H1 (cell line): ENCODE measurements around the gene FZD4. TPM values are rescaled to one million over a fixed set of nuclear protein-coding genes. Genes with fewer than 3 reads are reported as not detected.

ENCODE experiments used
- CTCF ChIA-PET: fragments of 300-600 bp; sonication (Branson Sonifier 250); formaldehyde crosslinking; loops from one replicate; lab custom pipeline; 2021; ENCODE audit not compliant: partially characterized antibody; lab: Charles Lee
- POLR2A ChIA-PET: fragments of 300-600 bp; sonication (Branson Sonifier 250); formaldehyde crosslinking; loops from one replicate; lab custom pipeline; 2021; ENCODE audit warnings: inconsistent platforms; ENCODE audit not compliant: partially characterized antibody; lab: Charles Lee
- DNase-seq, 2 experiments: peaks; one replicate each; pipeline versions ENCODE4 v3.0.0 to v3.0.0-alpha.2; 2010 to 2022; ENCODE audit warnings: low spot score in 2 of 2, low read depth in 1 of 2, mixed read lengths in 1 of 2
- FAIRE-seq: peaks from 2 replicates; lab custom pipeline; 2011; peaks lifted over from hg19 to GRCh38; lab: Jason Lieb, UNC
- H2AFZ ChIP-seq: 2 replicates; pipeline ENCODE4 v1.8.1; 2012; ENCODE audit warnings: low read length, inconsistent platforms
- H2AK5ac ChIP-seq: 2 replicates; pipeline ENCODE4 v1.6.1; 2013; ENCODE audit warnings: low read depth, low read length
- H2BK120ac ChIP-seq: replicated peaks from 2 replicates; pipeline ENCODE3; 2013; ENCODE audit warnings: low read depth, low read length, inconsistent platforms
- H2BK12ac ChIP-seq: 2 replicates; pipeline ENCODE4 v1.6.1; 2013; ENCODE audit warnings: low read depth, low read length
- H2BK15ac ChIP-seq: 2 replicates; pipeline ENCODE4 v1.6.1; 2013; ENCODE audit warnings: low read length
- H2BK20ac ChIP-seq: 2 replicates; pipeline ENCODE4 v1.6.1; 2013; ENCODE audit warnings: low read length
- H2BK5ac ChIP-seq: 2 replicates; pipeline ENCODE4 v1.6.1; 2013; ENCODE audit warnings: low read depth, low read length
- H3K14ac ChIP-seq: 2 replicates; pipeline ENCODE4 v1.6.1; 2013; ENCODE audit warnings: inconsistent platforms; ENCODE audit not compliant: insufficient read length
- H3K18ac ChIP-seq: 2 replicates; pipeline ENCODE4 v1.6.1; 2013; ENCODE audit warnings: low read length; ENCODE audit errors: extremely low read depth
- H3K23ac ChIP-seq: 2 replicates; pipeline ENCODE4 v1.6.1; 2013; ENCODE audit warnings: inconsistent platforms; ENCODE audit not compliant: insufficient read length
- H3K23me2 ChIP-seq: 2 replicates; pipeline ENCODE4 v1.6.1; 2013; ENCODE audit warnings: low read depth, low read length
- H3K27ac ChIP-seq: 2 replicates; pipeline ENCODE4 v1.6.1; 2011; ENCODE audit warnings: low read depth, low read length, inconsistent platforms
- H3K27me3 ChIP-seq, 4 experiments: replicated peaks in 1 of 4; 1 replicate in 1 of 4; 2 replicates in 3 of 4; pipeline versions ENCODE4 v1.6.1 to v1.8.1; 2011 to 2013; ENCODE audit warnings: low read length in 3 of 4, mild to moderate bottlenecking in 3 of 4, inconsistent platforms in 2 of 4, mixed read lengths in 2 of 4, moderate library complexity in 1 of 4; ENCODE audit not compliant: control insufficient read depth in 3 of 4, insufficient read depth in 3 of 4; ENCODE audit errors: extremely low read depth in 1 of 4
- H3K36me3 ChIP-seq, 4 experiments: 2 replicates each; pipeline versions ENCODE4 v1.6.1 to v1.8.1; 2011 to 2013; ENCODE audit warnings: mild to moderate bottlenecking in 4 of 4, low read length in 3 of 4, moderate library complexity in 2 of 4, control low read depth in 1 of 4, inconsistent platforms in 1 of 4; ENCODE audit not compliant: insufficient read depth in 4 of 4, control insufficient read depth in 2 of 4
- H3K4ac ChIP-seq: replicated peaks from 2 replicates; pipeline ENCODE3; 2013; ENCODE audit warnings: low read length, low read depth, mixed read lengths, inconsistent platforms; ENCODE audit not compliant: insufficient read length
- H3K4me1 ChIP-seq, 4 experiments: replicated peaks in 1 of 4; 1 replicate in 1 of 4; 2 replicates in 3 of 4; pipeline versions ENCODE4 v1.6.1 to v1.8.1; 2011 to 2013; ENCODE audit warnings: low read length in 3 of 4, inconsistent platforms in 2 of 4, mixed read lengths in 1 of 4; ENCODE audit not compliant: insufficient read depth in 4 of 4, control insufficient read depth in 3 of 4
- H3K4me2 ChIP-seq, 2 experiments: 2 replicates each; pipeline versions ENCODE4 v1.6.1 to v1.8.1; 2011 to 2013; ENCODE audit warnings: low read depth in 2 of 2, low read length in 2 of 2, control low read depth in 1 of 2, inconsistent platforms in 1 of 2, mild to moderate bottlenecking in 1 of 2; ENCODE audit not compliant: insufficient read depth in 1 of 2
- H3K4me3 ChIP-seq, 4 experiments: fragments of 200-600, 300-600 bp in 1 of 4; sonication (generic), shearing (Covaris generic), sonication (Bioruptor Twin) in 1 of 4; 2 replicates each; pipeline versions ENCODE4 v1.5.1 to v1.8.1; 2011 to 2016; ENCODE audit warnings: low read length in 4 of 4, low read depth in 3 of 4, control low read depth in 2 of 4, inconsistent platforms in 2 of 4, mild to moderate bottlenecking in 2 of 4, mixed read lengths in 1 of 4, moderate library complexity in 1 of 4; ENCODE audit not compliant: insufficient read depth in 2 of 4; ENCODE audit errors: extremely low read depth in 1 of 4
- H3K56ac ChIP-seq: replicated peaks from 2 replicates; pipeline ENCODE3; 2013; ENCODE audit warnings: low read depth, mild to moderate bottlenecking, mixed read lengths, low read length, inconsistent platforms; ENCODE audit not compliant: insufficient read length
- H3K79me1 ChIP-seq: 2 replicates; pipeline ENCODE4 v1.6.1; 2013; ENCODE audit warnings: low read depth, low read length, control low read depth
- H3K79me2 ChIP-seq, 2 experiments: 2 replicates each; pipeline versions ENCODE4 v1.6.1 to v1.8.1; 2012 to 2013; ENCODE audit warnings: low read length in 2 of 2, mild to moderate bottlenecking in 2 of 2, inconsistent platforms in 1 of 2; ENCODE audit not compliant: insufficient read depth in 2 of 2, control insufficient read depth in 1 of 2
- H3K9ac ChIP-seq, 4 experiments: replicated peaks in 1 of 4; 1 replicate in 1 of 4; 2 replicates in 3 of 4; pipeline versions ENCODE4 v1.6.1 to v1.8.1; 2011 to 2013; ENCODE audit warnings: low read depth in 3 of 4, low read length in 3 of 4, control low read depth in 2 of 4, mild to moderate bottlenecking in 2 of 4, moderate library complexity in 2 of 4, inconsistent platforms in 1 of 4; ENCODE audit errors: extremely low read depth in 1 of 4
- H3K9me3 ChIP-seq, 2 experiments: 2 replicates each; pipeline versions ENCODE4 v1.6.1 to v1.8.1; 2012 to 2013; ENCODE audit warnings: mild to moderate bottlenecking in 2 of 2, moderate library complexity in 2 of 2, control low read depth in 1 of 2, inconsistent platforms in 1 of 2, low read depth in 1 of 2, low read length in 1 of 2, mixed read lengths in 1 of 2; ENCODE audit not compliant: insufficient read depth in 2 of 2
- H4K20me1 ChIP-seq, 2 experiments: replicated peaks in 1 of 2; 2 replicates each; pipeline versions ENCODE3 to v1.8.1; 2011 to 2013; ENCODE audit warnings: inconsistent platforms in 2 of 2, low read length in 2 of 2, mild to moderate bottlenecking in 1 of 2; ENCODE audit not compliant: insufficient read depth in 2 of 2, control insufficient read depth in 1 of 2
- H4K5ac ChIP-seq: 2 replicates; pipeline ENCODE4 v1.6.1; 2013; ENCODE audit warnings: low read length, low read depth, mixed read lengths, inconsistent platforms; ENCODE audit not compliant: insufficient read length
- H4K8ac ChIP-seq: 2 replicates; pipeline ENCODE4 v1.8.0; 2013; ENCODE audit warnings: mild to moderate bottlenecking, moderate library complexity, low read length, inconsistent platforms; ENCODE audit not compliant: insufficient read depth; ENCODE audit errors: extremely low read depth
- H4K91ac ChIP-seq: replicated peaks from 2 replicates; pipeline ENCODE3; 2013; ENCODE audit warnings: low read length, mixed read lengths, inconsistent platforms; ENCODE audit not compliant: insufficient read length
- BRCA1 ChIP-seq: IDR thresholded peaks from 2 replicates; pipeline ENCODE4 v1.6.1; 2012; ENCODE audit warnings: low read depth, low read length, improper control_type of control experiment
- CHD2 ChIP-seq: IDR thresholded peaks from 2 replicates; pipeline ENCODE4 v1.6.1; 2012; ENCODE audit warnings: low read length, improper control_type of control experiment
- CREB1 ChIP-seq: IDR thresholded peaks from 2 replicates; pipeline ENCODE4 v1.6.1; 2012; ENCODE audit warnings: inconsistent platforms
- GABPA ChIP-seq: IDR thresholded peaks from 2 replicates; pipeline ENCODE4 v1.6.1; 2011; ENCODE audit warnings: mild to moderate bottlenecking, low read length, moderate library complexity, borderline replicate concordance; ENCODE audit not compliant: insufficient read depth
- GTF2F1 ChIP-seq: IDR thresholded peaks from 2 replicates; pipeline ENCODE4 v1.6.1; 2012; ENCODE audit warnings: low read depth, low read length, improper control_type of control experiment, borderline replicate concordance
- HDAC6 ChIP-seq: IDR thresholded peaks from one replicate; pipeline ENCODE4 v1.7.1; 2012; ENCODE audit warnings: low read depth, mild to moderate bottlenecking, inconsistent platforms, low read length, moderate library complexity
- RBBP5 ChIP-seq: IDR thresholded peaks from 2 replicates; pipeline ENCODE4 v1.7.1; 2012; ENCODE audit warnings: low read depth, mild to moderate bottlenecking, inconsistent platforms, low read length, moderate library complexity, borderline replicate concordance
- SAP30 ChIP-seq: fragments of 300-600 bp; sonication (generic); IDR thresholded peaks from 2 replicates; pipeline ENCODE4 v1.7.1; 2012; ENCODE audit warnings: low read length, moderate library complexity, mild to moderate bottlenecking, inconsistent platforms; ENCODE audit not compliant: insufficient read depth, insufficient replicate concordance
- TAF1 ChIP-seq: IDR thresholded peaks from 2 replicates; pipeline ENCODE4 v1.6.1; 2011; ENCODE audit warnings: mild to moderate bottlenecking, low read depth, low read length
- TBP ChIP-seq: IDR thresholded peaks from 2 replicates; pipeline ENCODE4 v1.6.1; 2011; ENCODE audit warnings: low read depth, low read length, improper control_type of control experiment
- TCF12 ChIP-seq: IDR thresholded peaks from 2 replicates; pipeline ENCODE4 v1.6.1; 2011; ENCODE audit warnings: low read depth, mild to moderate bottlenecking, low read length
- WGBS, 2 experiments: shearing (Covaris generic) in 1 of 2; methylation state at CpG; one replicate each; pipeline versions ENCODE4 v1.1.6 to v1.1.7; 2013 to 2015; ENCODE audit warnings: low lambda C conversion rate in 2 of 2, mixed read lengths in 2 of 2, inconsistent platforms in 1 of 2, low coverage in 1 of 2, missing lambda C conversion rate in 1 of 2; ENCODE audit not compliant: insufficient replicate concordance in 2 of 2, insufficient coverage in 1 of 2, insufficient read length in 1 of 2; ENCODE audit errors: extremely low coverage in 1 of 2, missing lambda C conversion rate in 1 of 2; 5-methylcytosine and 5-hydroxymethylcytosine counted together
- polyA plus RNA-seq, 7 experiments: library from polyadenylated mRNA; depleted of rRNA in 3 of 7; stranded (reverse) in 5 of 7; unstranded in 2 of 7; fragments of >200 nt in 5 of 7; fragments of 200-250 nt in 2 of 7; gene quantifications; 1 replicate in 5 of 7; 2 replicates in 1 of 7; 4 replicates in 1 of 7; pipeline versions ENCODE4 v1.2.1 to v1.2.3, GENCODE V29; 2011 to 2013; ENCODE audit warnings: missing spikeins in 2 of 7, mixed read lengths in 2 of 7
- total RNA-seq: library from RNA; stranded (reverse); fragmentation: NEBNext Ultra II Directional; extraction: Animal tissue kit (Norgen Biotek cat#: 25700); gene quantifications from 2 replicates; pipeline ENCODE4 v1.2.1, GENCODE V29; 2021
- TF ChIP-seq, protein P1 (sequence below): IDR thresholded peaks from 2 replicates; pipeline ENCODE4 v1.6.1; 2012; ENCODE audit warnings: low read length, inconsistent platforms

The FZD4 gene
- total and polyA plus RNA-seq, 2 of the 8 experiments (the other 6 are each of a cell fraction or from before 2014, with no cell fraction given): 3.1 to 7.1 TPM

DNA sequence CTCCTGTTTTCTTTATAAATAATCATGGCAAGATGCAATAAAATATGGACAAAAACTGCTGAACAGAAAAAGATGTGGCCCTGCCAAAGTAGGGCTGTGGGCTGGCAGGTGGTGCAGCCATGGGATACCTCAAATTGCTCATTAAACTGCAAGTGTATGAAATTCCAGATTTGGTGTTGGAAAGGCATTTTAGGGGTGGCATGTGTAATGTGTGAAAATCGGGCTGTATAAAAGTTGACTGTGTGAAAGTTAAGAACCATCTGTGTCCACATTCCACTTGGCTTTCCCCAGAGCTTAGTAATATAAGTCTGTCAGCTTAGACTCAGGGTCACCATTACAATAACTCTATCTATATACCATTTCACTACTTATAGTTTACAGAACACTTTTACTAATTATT is 34.8 kb upstream of the FZD4 start:
- DNase-seq (no peak), FAIRE-seq (no peak)
- H3K9ac ChIP-seq: no peak overlapping the region
- H2BK12ac ChIP-seq: no peak overlapping the region
- H3K9me3 ChIP-seq: no peaks in the 10 kb centered on the region
- H4K91ac ChIP-seq: no peak overlapping the region
- H3K27me3 ChIP-seq: no peaks in the 10 kb centered on the region
- H4K8ac ChIP-seq: no peak overlapping the region
- 53% methylated on average over 1 of the region's 1 CpG; no CpG with 5 or more reads in 1 of the 2 experiments for WGBS, 2 experiments
- no peaks in the 10 kb centered on the region for H3K36me3 ChIP-seq
- H3K79me1 ChIP-seq: no peaks in the 10 kb centered on the region
- H2AK5ac ChIP-seq: no peak overlapping the region
- ChIA-PET POLR2A (no interaction called here), CTCF (interaction anchor here (0.7 to 1.5 kb wide), 4 partner anchors 28 to 300 kb away, joined by 3 to 4 read pairs (median 3); partner anchors contain the start of gene TMEM135)
- no peak overlapping the region for H2BK5ac ChIP-seq
- no peak overlapping the region for H2AFZ ChIP-seq
- no peaks in the 10 kb centered on the region for H3K23me2 ChIP-seq
- H2BK20ac ChIP-seq: no peak overlapping the region
- no peak overlapping the region for H3K4ac ChIP-seq
- no peak overlapping the region for H2BK120ac ChIP-seq
- H3K18ac ChIP-seq: no peak overlapping the region
- no peak overlapping the region for H3K4me3 ChIP-seq
- no peak overlapping the region for H3K27ac ChIP-seq
- H3K23ac ChIP-seq: no peak overlapping the region
- H2BK15ac ChIP-seq: no peak overlapping the region
- peaks cover 0 to 2% (median under 1%) of the 10 kb centered on the region in 4 experiments; a peak in 3 of 7 replicates for H3K4me1 ChIP-seq
- H4K5ac ChIP-seq: no peak overlapping the region
- no peak overlapping the region; a peak in 1 of 4 replicates for H3K4me2 ChIP-seq
- H4K20me1 ChIP-seq: no peaks in the 10 kb centered on the region
- H3K56ac ChIP-seq: no peak overlapping the region
- no peaks in the 10 kb centered on the region for H3K79me2 ChIP-seq
- no peak overlapping the region for H3K14ac ChIP-seq
- TF ChIP-seq TAF1 (no peak), TCF12 (no peak), TBP (no peak), SAP30 (no peak), RBBP5 (no peak), BRCA1 (no peak), CHD2 (no peak), HDAC6 (no peak), GTF2F1 (no peak), GABPA (no peak), CREB1 (no peak)
- TF ChIP-seq, protein P1, sequence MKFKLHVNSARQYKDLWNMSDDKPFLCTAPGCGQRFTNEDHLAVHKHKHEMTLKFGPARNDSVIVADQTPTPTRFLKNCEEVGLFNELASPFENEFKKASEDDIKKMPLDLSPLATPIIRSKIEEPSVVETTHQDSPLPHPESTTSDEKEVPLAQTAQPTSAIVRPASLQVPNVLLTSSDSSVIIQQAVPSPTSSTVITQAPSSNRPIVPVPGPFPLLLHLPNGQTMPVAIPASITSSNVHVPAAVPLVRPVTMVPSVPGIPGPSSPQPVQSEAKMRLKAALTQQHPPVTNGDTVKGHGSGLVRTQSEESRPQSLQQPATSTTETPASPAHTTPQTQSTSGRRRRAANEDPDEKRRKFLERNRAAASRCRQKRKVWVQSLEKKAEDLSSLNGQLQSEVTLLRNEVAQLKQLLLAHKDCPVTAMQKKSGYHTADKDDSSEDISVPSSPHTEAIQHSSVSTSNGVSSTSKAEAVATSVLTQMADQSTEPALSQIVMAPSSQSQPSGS: no peak
